ENCODE measurements around the gene CALML4. TPM values are rescaled to one million over a fixed set of nuclear protein-coding genes. Genes with fewer than 3 reads are reported as not detected.
"Not testable (repeated sequence)": the region's sequence is repeated elsewhere in the genome, so short reads cannot be mapped to it uniquely, and the experiment has no call there.

Gene CALML4
- total RNA-seq, 1 donor from 2014 or later: 13.0 TPM

DNA sequence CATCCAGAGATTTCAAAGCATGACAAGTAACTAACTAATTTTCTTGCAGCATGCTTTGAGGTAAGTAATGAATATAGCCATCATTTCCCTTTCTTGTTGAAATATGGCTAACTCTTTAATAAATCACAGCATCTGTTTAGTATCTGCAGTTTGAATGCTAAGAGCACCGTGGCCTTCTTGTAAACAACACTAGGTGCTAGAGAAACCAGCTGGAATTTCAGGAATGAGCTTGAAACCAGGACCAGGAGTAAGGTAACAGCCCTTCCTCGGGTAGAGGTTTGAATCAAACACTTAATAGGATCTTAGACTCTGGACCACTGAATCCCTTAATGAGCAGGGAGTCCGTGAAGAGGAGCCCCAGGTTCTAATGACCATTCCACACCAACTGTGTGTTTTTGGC is 13.6 kb downstream of the CALML4 start:
- DNase-seq (ENCODE audit: low spot score): no peak

DNA sequence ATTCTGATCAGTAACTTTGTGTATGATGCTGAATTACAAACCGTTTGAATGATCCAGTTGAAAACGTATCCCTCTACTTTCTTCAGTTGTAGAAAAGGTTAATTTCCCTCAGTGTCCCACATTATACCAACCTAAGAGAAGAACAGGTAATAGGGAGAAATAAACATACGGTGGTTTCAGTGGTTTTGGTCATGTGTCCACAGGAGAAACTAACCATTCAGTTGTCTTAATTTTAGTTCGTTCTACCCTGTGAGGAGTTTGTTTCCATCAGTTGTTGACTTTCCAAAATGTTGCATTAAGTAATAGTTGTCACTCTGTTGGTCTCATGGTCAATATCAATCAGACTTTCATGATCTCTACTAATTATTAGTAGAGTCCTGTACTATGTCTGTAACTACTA is 15.1 kb downstream of the CALML4 start:
- no peak for DNase-seq (ENCODE audit: low spot score)

DNA sequence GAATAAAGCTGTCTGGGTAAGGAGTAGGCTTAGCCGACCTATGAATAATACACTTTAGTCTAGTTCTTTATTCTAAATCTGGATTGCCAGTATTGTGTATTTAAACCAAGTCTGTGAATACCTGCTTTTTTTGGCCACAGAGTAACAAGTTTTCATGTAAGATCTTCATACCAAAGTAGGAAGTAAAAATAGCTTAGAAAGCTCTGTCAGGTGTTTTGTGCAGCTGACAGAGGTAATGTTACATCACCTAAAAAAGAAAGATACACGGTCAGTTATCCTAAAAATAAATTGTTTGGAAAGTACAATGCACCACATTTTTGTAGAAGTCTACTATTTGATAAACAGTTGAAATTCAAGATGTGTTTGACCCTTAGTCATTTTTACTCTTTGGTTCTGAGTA is 16.5 kb downstream of the CALML4 start:
- no peak for DNase-seq (ENCODE audit: low spot score)

DNA sequence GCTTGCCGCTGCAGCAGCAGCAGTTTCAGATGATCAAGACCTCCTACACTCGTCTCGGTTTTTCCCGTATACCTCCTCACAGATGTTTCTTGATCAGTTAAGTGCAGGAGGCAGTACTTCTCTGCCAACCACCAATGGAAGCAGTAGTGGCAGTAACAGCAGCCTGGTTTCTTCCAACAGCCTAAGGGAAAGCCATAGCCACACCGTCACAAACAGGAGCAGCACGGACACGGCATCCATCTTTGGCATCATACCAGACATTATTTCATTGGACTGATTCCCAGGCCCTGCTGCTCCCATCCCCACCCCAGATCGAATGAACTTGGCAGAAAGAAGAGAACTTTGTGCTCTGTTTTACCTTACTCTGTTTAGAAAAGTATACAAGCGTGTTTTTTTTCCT is 17.6 kb downstream of the CALML4 start:
- DNase-seq (ENCODE audit: low spot score): peak; percentile 84

DNA sequence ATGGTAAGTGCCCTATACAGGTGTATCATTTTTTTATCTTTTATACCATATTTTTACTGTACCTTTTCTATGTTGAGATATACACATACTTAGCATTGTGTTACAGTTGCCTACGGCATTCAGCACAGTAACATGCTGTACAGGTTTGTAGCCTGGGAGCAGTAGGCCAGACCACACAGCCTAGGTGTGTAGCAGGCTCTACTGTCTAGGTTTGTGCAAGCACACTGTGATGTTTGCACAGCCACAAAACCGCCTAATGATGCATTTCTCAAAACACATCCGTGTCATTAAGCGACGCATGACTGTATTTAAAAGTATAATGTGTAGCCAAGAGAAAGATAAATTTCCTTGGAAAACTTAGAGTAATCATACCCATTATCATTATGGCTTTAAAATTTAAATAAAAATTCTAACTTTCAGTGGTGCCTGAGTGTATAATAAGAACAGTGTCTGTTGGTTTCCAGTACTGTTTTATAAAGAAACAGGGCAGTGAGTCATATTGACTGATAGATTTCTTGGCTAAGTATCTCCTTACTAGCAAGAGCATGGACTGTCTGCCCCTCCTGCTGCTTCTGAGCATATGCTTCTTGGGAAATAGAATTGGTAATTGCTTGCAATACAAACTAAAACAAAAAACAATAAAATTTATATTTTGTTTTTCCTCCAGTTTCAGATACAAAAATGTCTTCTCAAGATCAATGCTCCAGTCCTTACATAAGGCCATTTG is 18.3 kb downstream of the CALML4 start:
- peak; percentile 70 for DNase-seq (ENCODE audit: low spot score)

DNA sequence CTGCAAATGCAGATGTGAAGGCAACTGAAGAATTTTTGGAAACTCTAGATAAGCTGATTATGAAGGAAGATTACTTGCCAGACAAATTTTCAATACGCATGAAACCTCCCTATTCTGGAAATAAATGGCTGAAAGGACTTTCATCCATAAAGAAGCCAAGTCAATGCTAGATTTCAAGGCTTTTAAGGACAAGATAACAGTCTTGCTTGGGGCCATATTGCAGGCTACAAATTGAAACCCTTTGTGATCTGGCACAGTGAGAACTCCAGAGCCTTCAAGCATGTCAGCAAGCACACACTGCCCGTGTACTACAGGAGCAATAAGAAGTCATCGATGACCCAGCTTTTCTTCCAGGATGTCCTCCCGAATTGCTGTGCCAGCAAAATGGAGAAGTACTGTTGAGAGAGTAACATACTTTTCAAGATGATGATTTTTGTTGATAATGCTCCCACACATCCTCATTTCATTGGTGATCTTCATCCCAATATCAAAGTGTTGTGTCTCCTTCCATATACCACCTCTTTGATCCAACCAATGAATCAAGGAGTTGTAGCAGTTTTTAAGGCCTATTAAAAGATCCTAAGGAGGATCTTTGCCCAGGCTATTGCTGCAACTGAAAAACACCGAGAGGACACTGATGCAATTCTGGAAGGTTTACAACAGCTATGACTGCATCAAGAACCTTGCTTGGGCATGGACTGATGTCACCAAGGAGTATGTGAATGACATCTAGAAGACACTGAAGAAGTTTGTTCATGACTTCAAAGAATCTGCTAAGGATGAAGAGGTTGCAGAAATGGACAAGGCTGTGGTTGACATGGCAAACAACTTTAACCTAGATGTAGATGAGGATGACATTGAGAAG is 20.3 kb downstream of the CALML4 start:
- peak; percentile 37 for DNase-seq (ENCODE audit: low spot score)

DNA sequence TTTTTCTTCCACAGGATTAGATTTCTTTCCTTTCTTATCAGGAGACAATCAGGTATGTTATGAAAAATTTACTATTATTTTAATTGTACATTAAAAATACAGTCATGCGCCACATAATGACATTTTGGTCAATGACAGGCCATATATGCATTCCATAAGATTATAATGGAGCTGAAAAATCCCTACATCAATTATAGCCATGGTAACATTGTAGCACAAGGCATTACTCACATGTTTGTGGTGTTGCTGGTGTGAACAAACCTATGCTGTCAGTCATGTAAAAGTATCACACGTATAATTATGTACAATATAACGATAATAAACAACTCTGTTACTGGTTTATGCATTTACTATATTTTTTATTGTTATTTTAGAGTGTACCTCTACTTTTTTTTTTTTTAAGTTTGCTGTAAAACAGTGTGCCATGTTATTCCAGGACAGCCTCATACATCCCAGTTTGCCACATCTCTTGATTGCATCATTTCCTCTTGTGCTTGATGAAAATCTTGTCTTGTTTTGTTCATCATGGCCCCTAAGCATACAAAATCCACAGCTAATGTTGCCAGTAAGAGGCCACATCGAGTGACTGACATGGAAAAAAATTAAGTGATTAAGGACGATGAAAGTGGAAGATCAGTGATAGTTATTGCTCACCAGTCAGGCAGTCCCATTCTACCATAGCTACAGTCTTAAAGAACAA is 21.4 kb downstream of the CALML4 start:
- peak; percentile 52 for DNase-seq (ENCODE audit: low spot score)

DNA sequence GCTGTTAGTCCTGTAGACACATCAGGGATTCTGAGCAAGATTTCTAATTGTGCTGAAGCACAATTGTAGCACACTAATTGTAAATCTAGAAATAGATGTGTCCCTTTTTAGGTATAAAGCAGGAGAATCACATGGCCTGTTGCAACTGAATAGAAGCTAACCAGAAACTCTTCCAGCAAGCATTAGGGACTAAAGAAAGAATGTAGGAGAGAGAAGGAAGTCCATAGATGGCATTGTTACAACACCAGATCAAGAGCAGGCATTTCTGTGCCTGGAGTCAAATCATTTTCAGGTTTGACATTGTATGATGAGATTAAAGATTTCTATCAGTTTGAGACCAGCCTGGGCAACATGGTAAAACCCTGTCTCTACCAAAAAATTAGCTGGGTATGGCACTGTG is 27.4 kb downstream of the CALML4 start:
- peak; percentile 78 for DNase-seq (ENCODE audit: low spot score)

DNA sequence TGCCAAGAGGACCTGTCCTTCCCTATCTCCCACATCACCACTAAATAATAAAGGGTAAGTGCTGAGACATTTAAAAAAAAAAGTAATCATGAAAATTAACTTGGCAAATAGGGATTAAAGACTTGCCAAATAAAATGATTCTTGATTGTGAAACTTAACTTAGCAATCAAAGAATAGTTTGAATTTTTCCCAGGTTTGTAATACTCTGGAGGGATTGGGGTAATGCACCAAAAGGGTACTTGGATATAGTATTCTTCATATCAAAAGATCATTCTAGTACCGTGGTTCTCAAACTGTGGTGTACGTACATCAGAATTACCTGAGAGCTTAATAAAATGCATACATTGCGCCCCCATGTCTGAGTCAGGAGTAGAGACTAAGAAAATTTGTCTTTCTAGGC is 28.5 kb downstream of the CALML4 start:
- DNase-seq (ENCODE audit: low spot score): no peak

DNA sequence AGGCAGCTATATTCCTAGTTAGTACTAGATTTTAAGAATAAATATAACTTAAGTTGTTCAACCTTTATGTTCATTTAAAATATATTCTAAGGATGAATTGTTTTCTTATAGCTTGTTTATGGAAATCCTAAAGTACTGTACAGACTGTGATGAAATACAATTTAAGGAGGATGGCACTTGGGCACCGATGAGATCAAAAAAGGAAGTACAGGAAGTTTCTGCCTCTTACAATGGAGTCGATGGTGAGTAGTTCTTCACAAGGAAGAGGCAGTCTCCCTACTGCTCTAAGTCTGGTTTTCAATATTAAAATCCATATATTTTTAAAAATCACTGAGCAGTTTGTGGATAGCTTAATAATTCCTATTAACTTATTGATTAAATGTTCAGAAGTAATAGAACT is 29.6 kb downstream of the CALML4 start:
- DNase-seq (ENCODE audit: low spot score): no peak

DNA sequence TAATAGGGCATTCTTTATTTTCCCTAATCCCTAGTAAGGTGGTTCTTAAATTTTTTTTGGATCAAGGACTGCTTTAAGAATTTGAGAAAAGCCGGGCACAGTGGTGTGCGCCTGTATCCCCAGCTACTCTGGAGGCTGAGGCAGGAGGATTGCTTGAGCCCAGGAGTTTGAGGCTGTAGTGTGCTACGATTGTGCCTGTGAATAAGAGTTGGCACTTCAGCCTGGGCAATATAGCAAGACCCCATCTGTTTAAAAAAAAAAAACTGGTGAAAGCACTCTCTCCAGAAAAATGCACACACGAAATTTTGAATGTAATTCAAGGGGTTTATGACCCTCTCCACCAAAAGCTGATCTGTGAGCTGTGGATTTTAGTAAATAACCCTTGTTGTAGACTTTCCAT is 32.0 kb downstream of the CALML4 start:
- DNase-seq (ENCODE audit: low spot score): no peak

DNA sequence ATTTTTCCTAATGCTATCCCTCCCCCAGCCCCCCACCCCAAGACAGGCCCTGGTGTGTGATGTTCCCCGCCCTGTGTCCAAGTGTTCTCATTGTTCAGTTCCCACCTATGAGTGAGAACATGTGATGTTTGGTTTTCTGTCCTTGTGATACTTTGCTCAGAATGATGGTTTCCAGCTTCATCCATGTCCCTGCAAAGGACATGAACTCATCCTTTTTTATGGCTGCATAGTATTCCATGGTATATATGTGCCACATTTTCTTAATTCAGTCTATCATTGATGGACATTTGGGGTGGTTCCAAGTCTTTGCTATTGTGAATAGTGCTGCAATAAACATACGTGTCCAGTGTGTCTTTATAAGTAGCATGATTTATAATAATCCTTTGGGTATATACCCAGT is 33.1 kb downstream of the CALML4 start:
- DNase-seq (ENCODE audit: low spot score): not testable (repeated sequence)

DNA sequence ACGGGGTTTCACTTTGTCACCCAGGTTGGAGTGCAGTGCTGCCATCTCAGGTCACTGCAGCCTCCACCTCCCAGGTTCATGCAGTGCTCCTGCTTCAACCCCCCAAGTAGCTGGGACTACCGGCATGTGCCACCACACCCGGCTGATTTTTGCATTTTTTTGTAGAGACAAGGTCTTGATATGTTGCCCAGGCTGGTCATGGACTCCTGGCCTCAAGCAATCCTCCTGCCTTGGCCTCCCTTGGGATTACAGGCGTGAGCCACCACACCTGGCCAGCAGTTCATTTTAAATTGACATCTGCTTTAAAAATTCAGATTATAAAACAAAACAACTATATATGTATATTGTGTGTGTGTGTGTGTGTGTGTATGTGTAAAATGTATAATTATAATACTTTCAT is 38.3 kb downstream of the CALML4 start:
- no peak for DNase-seq (ENCODE audit: low spot score)

DNA sequence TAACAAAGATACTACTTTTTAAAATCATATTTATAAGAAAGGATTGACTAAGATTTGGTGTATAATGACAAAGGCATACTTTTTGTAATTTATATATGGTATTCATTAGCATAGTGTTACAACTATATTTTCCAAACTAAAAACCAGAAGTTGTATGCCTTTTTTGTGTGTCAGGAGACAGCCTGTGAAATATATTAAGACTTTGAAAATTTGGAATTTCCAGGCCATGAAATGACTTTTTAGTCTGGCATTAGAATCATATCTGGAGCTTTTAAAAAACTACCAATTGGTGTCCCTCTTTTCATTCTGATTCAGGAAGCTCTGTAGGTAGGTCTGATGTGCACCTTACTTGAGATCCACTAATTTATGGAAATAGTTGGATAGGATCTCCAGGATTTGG is 41.9 kb downstream of the CALML4 start:
- no peak for DNase-seq (ENCODE audit: low spot score)

DNA sequence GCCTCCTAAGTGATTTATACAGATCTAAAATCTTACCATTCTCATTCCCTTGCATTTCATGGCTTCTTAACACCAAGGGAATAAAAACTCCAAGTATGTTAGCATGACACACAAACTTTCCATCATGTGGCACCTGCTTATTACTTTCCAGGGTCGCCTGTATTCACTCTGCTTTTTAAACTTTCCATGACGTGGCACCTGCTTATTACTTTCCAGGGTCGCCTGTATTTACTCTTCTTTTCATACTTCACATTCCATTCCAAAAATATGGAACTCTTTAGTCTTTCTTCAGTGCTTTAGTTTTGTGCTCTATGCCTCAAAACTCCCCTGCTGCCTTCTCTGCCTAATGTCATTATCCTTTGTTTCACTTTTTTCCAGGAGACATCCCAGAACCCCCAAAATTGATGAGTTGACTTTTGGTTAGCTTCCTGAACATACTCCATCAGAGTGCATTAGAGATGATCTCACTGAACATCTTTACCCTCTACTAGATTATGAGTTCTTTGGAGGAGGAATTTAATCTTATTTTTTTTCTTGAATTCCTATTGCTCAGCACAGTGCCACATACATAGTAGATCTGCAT is 47.0 kb downstream of the CALML4 start:
- DNase-seq (ENCODE audit: low spot score): peak; percentile 18

DNA sequence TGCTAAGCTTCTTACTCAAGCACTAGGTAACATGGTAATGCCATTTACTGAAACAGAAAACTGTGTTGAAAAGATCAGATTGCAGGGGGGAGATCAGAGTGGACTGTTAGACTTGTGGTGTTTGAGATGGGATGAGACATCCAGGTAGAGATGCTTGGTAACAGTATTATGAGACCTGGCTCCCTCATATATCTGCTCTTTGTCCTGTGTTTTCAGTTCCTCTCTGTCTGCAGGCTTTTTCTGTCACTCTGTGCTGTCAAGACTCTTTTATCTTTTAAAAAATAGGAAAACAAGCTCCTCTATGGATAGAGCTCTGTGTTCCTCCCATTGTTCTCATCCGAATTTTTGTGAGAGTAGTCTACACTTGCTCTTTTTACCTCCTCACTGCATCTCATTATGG is 48.1 kb downstream of the CALML4 start:
- DNase-seq (ENCODE audit: low spot score): no peak

DNA sequence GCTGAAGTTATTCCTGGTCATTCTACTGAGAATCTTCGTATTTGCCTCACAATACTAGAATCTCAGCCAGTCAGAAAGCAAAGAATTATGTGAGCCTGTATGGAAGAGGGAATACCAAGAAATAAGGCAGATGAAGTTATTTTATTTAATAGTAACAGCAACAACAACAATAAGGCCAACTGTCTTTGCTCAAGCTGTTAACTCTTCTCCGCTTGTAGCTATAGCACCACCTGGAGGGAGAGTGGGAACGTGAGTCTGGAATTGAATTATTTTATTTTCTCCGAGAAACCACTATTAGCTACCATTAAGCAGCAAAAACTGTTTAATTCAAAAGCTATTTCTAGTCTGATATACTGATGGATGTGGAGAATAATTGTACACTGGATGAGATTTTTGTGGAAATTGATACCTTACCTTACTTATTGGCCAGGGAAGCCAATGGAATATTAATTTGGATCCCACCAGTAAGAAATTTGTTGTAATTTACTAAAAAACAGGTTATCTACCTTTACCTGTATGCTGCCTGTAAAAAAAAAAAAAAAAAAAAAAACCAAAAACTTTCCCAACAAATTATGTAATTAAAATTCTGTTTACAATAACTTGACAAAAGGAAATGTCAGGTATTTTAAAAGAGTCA is 50.1 kb downstream of the CALML4 start:
- peak; percentile 82 for DNase-seq (ENCODE audit: low spot score)

DNA sequence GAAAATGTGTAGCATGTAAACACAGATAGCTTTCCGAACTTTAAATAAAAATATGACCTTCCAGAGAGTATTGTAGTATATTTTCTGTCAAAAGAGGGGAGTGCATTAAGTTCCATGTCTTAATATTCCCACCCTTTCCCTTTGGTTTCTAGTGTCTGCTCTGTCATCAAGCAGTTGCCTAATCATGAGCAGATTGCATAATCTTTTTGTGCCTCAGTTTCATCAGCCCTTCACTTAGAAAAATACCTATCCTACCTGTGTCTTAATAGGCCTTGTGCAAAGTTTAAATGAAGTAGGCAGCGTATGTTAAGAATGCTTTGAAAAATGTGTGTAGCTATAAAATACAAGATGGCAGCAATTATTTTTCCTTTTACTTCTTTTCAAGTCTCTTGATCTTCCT is 52.8 kb downstream of the CALML4 start:
- no peak for DNase-seq (ENCODE audit: low spot score)

DNA sequence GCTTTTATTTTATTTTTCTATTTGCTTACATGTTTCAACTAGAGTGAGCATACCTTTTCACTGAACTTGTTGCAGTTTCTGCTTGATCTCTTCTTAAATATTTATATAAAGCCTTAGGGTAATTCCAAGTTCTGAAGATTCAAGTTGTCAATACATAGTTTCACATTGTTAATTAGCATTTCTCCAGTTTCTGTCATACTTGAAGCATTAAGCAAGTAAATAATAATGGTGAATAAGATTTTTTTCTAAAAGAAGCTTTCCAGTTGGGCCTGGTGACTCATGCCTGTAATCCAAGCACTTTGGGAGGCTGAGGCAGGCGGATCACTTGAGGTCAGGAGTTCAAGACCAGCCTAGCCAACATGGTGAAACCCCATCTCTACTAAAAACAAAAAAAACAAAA is 53.9 kb downstream of the CALML4 start:
- DNase-seq (ENCODE audit: low spot score): peak; percentile 29

DNA sequence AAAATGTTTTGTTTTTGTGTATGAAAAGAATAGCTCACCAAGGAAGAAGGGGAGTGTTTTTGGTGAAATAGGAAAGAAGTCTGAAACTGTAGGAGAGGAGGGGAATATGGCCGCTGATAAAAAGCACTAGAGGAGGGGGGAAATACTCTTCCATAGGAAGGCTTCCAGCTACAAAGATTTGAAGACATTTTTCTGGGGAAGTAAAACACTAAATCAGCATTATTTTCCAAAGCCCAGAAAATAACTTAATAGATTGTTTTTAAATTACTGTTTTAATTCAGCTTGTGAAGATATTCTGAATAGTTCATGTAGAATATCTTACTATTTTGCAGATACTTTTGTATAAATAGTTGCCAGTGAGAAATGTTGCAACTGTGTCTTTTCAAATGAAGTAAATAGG is 54.9 kb downstream of the CALML4 start:
- no peak for DNase-seq (ENCODE audit: low spot score)

DNA sequence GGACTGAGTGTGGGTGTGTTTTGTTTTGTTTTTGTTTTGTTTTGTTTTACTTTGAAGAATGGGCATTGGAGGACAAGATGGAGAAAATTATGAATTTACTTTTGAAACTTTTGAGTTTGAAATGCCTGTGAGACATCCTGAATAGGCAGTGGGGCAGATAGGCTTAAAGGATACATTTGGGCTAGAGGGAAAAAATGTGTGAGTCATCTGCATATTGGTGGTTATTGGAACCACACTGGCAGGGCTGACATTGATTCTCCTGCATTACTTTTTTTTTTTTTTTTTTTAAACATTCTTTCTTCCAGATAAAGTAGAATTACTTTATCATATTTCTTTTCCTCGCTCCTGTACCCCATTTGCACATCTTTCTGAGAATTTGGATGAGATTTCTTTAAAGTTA is 56.1 kb downstream of the CALML4 start:
- no peak for DNase-seq (ENCODE audit: low spot score)

DNA sequence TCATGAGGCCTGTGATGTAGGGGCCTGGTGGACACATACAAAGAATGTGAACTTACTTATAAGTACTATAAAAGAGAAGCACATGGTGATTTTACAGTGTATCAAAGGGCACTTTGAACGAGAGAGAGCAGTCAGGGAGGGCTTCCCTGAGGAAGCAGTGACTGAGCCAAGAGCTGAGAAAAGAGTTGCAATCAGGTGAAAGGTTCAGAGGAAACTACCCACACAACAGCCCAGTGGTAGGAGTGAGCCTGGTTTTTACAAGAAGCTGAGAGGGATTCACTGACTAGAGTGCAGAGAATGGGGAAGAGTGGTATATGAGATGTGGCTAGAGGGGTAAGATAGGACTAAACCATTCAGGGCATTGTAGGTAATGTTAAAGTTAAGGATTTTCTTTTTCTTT is 57.1 kb downstream of the CALML4 start:
- DNase-seq (ENCODE audit: low spot score): no peak

All from umbilical cord (tissue), 2 donors.